HEK293 (cell line): ENCODE data around the gene LYPD3.

Source experiments
- CTCF ChIA-PET: fragments of 350-600 bp; formaldehyde crosslinking; extraction: SDS; loops from one replicate; lab custom pipeline; 2021; ENCODE audit warnings: antibody characterized with exemption; lab: Yijun Ruan, JAX
- POLR2A ChIA-PET: fragments of 300-600 bp; formaldehyde crosslinking; extraction: SDS; loops from one replicate; lab custom pipeline; 2020; ENCODE audit warnings: antibody characterized with exemption, inconsistent platforms; lab: Yijun Ruan, JAX
- H3K27ac ChIP-seq: fragments of 200-500 bp; sonication (Bioruptor generic); 2 replicates; pipeline ENCODE4 v1.5.1; 2014; ENCODE audit warnings: low read depth, low read length, control low read depth, inconsistent platforms; ENCODE audit errors: extremely low read depth
- H3K36me3 ChIP-seq, 2 experiments: fragments of 200-500 bp in 1 of 2; sonication (Bioruptor generic) in 1 of 2; 1 replicate in 1 of 2; 2 replicates in 1 of 2; pipeline ENCODE4 v1.5.1; 2014 to 2017; ENCODE audit warnings: inconsistent platforms in 2 of 2, low read length in 2 of 2; ENCODE audit not compliant: control insufficient read depth in 2 of 2, insufficient read depth in 1 of 2
- H3K4me1 ChIP-seq: fragments of 200-500 bp; sonication (Bioruptor generic); 2 replicates; pipeline ENCODE4 v1.5.1; 2014; ENCODE audit warnings: mild to moderate bottlenecking, low read length, inconsistent platforms; ENCODE audit not compliant: control insufficient read depth, insufficient read depth
- H3K4me3 ChIP-seq: 2 replicates; pipeline ENCODE4 v1.5.1; 2011; ENCODE audit warnings: low read depth, mild to moderate bottlenecking, control low read depth, low read length, moderate library complexity
- H3K9me3 ChIP-seq: fragments of 200-500 bp; sonication (Bioruptor generic); 2 replicates; pipeline ENCODE4 v1.5.1; 2014; ENCODE audit warnings: low read depth, low read length, inconsistent platforms; ENCODE audit not compliant: control insufficient read depth, insufficient read depth
- GLIS2 ChIP-seq: fragments of 450-650 bp; formaldehyde crosslinking; IDR thresholded peaks from 2 replicates; pipeline ENCODE4 v1.5.1; 2016; ENCODE audit warnings: missing biosample characterization, missing genetic modification characterization
- HOXA7 ChIP-seq: sonication (generic); formaldehyde crosslinking; IDR thresholded peaks from 2 replicates; pipeline ENCODE4 v1.8.1; 2022; ENCODE audit warnings: missing genetic modification reagents, borderline replicate concordance
- KLF7 ChIP-seq: fragments of 450-650 bp; formaldehyde crosslinking; IDR thresholded peaks from 2 replicates; pipeline ENCODE4 v1.5.1; 2016; ENCODE audit warnings: missing biosample characterization, missing genetic modification characterization, borderline replicate concordance
- OVOL3 ChIP-seq: fragments of 450-650 bp; formaldehyde crosslinking; IDR thresholded peaks from 2 replicates; pipeline ENCODE4 v1.5.1; 2016; ENCODE audit warnings: missing biosample characterization, missing genetic modification characterization
- PRDM1 ChIP-seq: fragments of 450-650 bp; formaldehyde crosslinking; IDR thresholded peaks from 2 replicates; pipeline ENCODE4; 2016; ENCODE audit warnings: missing biosample characterization, missing genetic modification characterization
- PRDM4 ChIP-seq: fragments of 450-650 bp; formaldehyde crosslinking; IDR thresholded peaks from 2 replicates; pipeline ENCODE4 v1.5.1; 2017; ENCODE audit warnings: missing biosample characterization, missing genetic modification characterization
- SCRT2 ChIP-seq: fragments of 450-650 bp; formaldehyde crosslinking; IDR thresholded peaks from 2 replicates; pipeline ENCODE4 v1.5.1; 2016; ENCODE audit warnings: missing biosample characterization, missing genetic modification characterization
- TCF7L2 ChIP-seq: IDR thresholded peaks from 2 replicates; pipeline ENCODE4 v1.6.1; 2011; ENCODE audit warnings: low read depth, mild to moderate bottlenecking, inconsistent platforms, low read length, moderate library complexity, borderline replicate concordance
- YY2 ChIP-seq: fragments of 450-650 bp; formaldehyde crosslinking; IDR thresholded peaks from 2 replicates; pipeline ENCODE4 v1.5.1; 2016; ENCODE audit warnings: missing biosample characterization, missing genetic modification characterization
- ZBTB1 ChIP-seq: fragments of 450-650 bp; formaldehyde crosslinking; IDR thresholded peaks from 2 replicates; pipeline ENCODE4 v1.5.1; 2016; ENCODE audit warnings: missing biosample characterization, missing genetic modification characterization
- ZBTB44 ChIP-seq: fragments of 450-650 bp; IDR thresholded peaks from 2 replicates; pipeline ENCODE4 v1.5.1; 2018; ENCODE audit warnings: missing biosample characterization, mild to moderate bottlenecking, missing genetic modification characterization
- ZFP41 ChIP-seq: fragments of 450-650 bp; formaldehyde crosslinking; IDR thresholded peaks from 2 replicates; pipeline ENCODE4 v1.5.1; 2016; ENCODE audit warnings: missing biosample characterization, missing genetic modification characterization, borderline replicate concordance
- ZFP69B ChIP-seq: fragments of 450-650 bp; formaldehyde crosslinking; IDR thresholded peaks from 2 replicates; pipeline ENCODE4 v1.5.1; 2016; ENCODE audit warnings: missing biosample characterization, missing genetic modification characterization
- ZNF146 ChIP-seq: fragments of 450-650 bp; formaldehyde crosslinking; IDR thresholded peaks from 2 replicates; pipeline ENCODE4 v1.5.1; 2016; ENCODE audit warnings: missing biosample characterization, missing genetic modification characterization
- ZNF214 ChIP-seq: fragments of 450-650 bp; formaldehyde crosslinking; IDR thresholded peaks from 2 replicates; pipeline ENCODE4 v1.5.1; 2017; ENCODE audit warnings: missing biosample characterization, mild to moderate bottlenecking, missing genetic modification characterization, borderline replicate concordance
- ZNF223 ChIP-seq: fragments of 450-650 bp; formaldehyde crosslinking; IDR thresholded peaks from 2 replicates; pipeline ENCODE4 v1.5.1; 2016; ENCODE audit warnings: missing biosample characterization, missing genetic modification characterization
- ZNF248 ChIP-seq: fragments of 450-650 bp; formaldehyde crosslinking; IDR thresholded peaks from 2 replicates; pipeline ENCODE4 v1.5.1; 2017; ENCODE audit warnings: missing biosample characterization, missing genetic modification characterization
- ZNF292 ChIP-seq: fragments of 450-650 bp; formaldehyde crosslinking; IDR thresholded peaks from 2 replicates; pipeline ENCODE4 v1.5.1; 2016; ENCODE audit warnings: low read depth, missing biosample characterization, missing genetic modification characterization, borderline replicate concordance
- ZNF366 ChIP-seq: fragments of 450-650 bp; formaldehyde crosslinking; conservative IDR thresholded peaks from 2 replicates; pipeline ENCODE4 v1.5.1; 2016; ENCODE audit warnings: missing biosample characterization, missing genetic modification characterization
- ZNF521 ChIP-seq: fragments of 450-650 bp; formaldehyde crosslinking; IDR thresholded peaks from 2 replicates; pipeline ENCODE4 v1.5.1; 2017; ENCODE audit warnings: missing biosample characterization, mild to moderate bottlenecking, missing genetic modification characterization
- ZNF544 ChIP-seq: fragments of 450-650 bp; formaldehyde crosslinking; IDR thresholded peaks from 2 replicates; pipeline ENCODE4 v1.5.0; 2017; ENCODE audit warnings: missing biosample characterization, missing genetic modification characterization
- ZNF596 ChIP-seq: fragments of 450-650 bp; IDR thresholded peaks from 2 replicates; pipeline ENCODE4 v1.5.0; 2018; ENCODE audit warnings: missing biosample characterization, mild to moderate bottlenecking, missing genetic modification characterization, moderate library complexity
- ZNF610 ChIP-seq: fragments of 450-650 bp; formaldehyde crosslinking; IDR thresholded peaks from 2 replicates; pipeline ENCODE4 v1.5.1; 2016; ENCODE audit warnings: missing biosample characterization, missing genetic modification characterization, borderline replicate concordance
- ZNF664 ChIP-seq: fragments of 450-650 bp; formaldehyde crosslinking; IDR thresholded peaks from 2 replicates; pipeline ENCODE4 v1.5.1; 2016; ENCODE audit warnings: missing biosample characterization, missing genetic modification characterization
- ZNF776 ChIP-seq: fragments of 450-650 bp; formaldehyde crosslinking; IDR thresholded peaks from 2 replicates; pipeline ENCODE4 v1.5.0; 2017; ENCODE audit warnings: missing biosample characterization, missing genetic modification characterization, borderline replicate concordance
- ZNF777 ChIP-seq: fragments of 450-650 bp; formaldehyde crosslinking; IDR thresholded peaks from 2 replicates; pipeline ENCODE4 v1.5.1; 2017; ENCODE audit warnings: missing biosample characterization, missing genetic modification characterization, borderline replicate concordance
- ZNF830 ChIP-seq: fragments of 450-650 bp; IDR thresholded peaks from 2 replicates; pipeline ENCODE4 v1.5.0; 2018; ENCODE audit warnings: missing biosample characterization, missing genetic modification characterization, low read depth, mild to moderate bottlenecking, moderate library complexity
- ZSCAN16 ChIP-seq: fragments of 450-650 bp; formaldehyde crosslinking; IDR thresholded peaks from 2 replicates; pipeline ENCODE4 v1.5.1; 2016; ENCODE audit warnings: missing biosample characterization, missing genetic modification characterization
- ZXDB ChIP-seq: fragments of 450-650 bp; formaldehyde crosslinking; IDR thresholded peaks from 2 replicates; pipeline ENCODE4 v1.5.1; 2016; ENCODE audit warnings: missing biosample characterization, missing genetic modification characterization
- TF ChIP-seq, protein P1 (sequence below): fragments of 450-650 bp; formaldehyde crosslinking; IDR thresholded peaks from 2 replicates; pipeline ENCODE4 v1.5.1; 2016; ENCODE audit warnings: missing biosample characterization, missing genetic modification characterization

LYPD3 gene

GRCh38 chr19:43422689-43423066 lies 42.7 kb downstream of the LYPD3 start:
- Histone ChIP-seq H3K9me3 (no peaks in the 10 kb centered on the region; the same call in 1 of the 2 replicates), H3K4me1 (peaks cover 12% of the 10 kb centered on the region), H3K27ac (no peak overlapping the region), H3K36me3 (0 out of 3 replicates have a peak, but pooled peaks cover 0 to 3% of the 10 kb centered on the region in 2 experiments), H3K4me3 (no peak overlapping the region)
- TF ChIP-seq ZNF146 (no peak), ZXDB (tag by site-specific recombination) (no peak), SCRT2 (0 out of 2 replicates have a peak, but pooled peaks have one; percentile 30), ZBTB44 (tag by site-specific recombination) (no peak), OVOL3 (tag by site-specific recombination) (no peak), ZNF596 (no peak), ZNF664 (tag by site-specific recombination) (0 out of 2 replicates have a peak, but pooled peaks have one; percentile 1), TCF7L2 (no peak), ZFP41 (tag by site-specific recombination) (no peak)
- CTCF ChIA-PET = interaction anchor here (0.7 to 12.7 kb wide), 7 partner anchors 12 to 171 kb away, joined by 3 to 217 read pairs (median 4); no protein-coding TSS in a partner anchor
- POLR2A ChIA-PET = no interaction called here

DNA sequence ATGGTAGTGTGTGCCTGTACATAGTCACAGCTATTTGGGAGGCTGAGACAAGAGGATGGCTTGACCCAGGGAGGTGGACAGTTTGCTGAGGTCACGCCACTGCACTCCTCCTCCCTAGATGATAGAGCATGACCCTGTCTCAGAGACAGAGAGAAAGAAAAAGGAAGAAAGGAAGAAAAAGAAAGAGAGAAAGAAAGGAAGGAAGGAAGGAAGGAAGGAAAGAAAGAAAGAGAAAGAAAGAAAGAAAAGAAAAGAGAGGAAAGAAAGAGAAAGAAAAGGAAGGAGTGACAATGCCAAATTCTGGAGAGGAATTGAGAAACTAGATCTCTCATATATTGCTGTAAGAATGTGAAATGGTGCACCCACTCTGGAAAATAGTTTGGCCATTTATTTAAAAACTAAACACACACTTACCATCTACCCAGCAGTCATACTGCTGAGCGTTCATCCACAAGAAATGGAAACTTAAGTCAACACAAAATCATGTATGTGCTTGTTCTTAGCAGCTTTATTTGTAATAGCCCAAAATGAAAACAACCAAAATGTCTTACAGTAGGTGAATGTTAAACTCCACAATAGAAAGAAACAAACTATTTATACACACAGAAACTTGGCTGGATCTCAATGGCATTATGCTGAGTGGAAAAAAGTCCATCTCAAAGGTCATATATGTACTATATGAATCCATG lies 43.3 kb downstream of the LYPD3 start:
- no peaks in the 10 kb centered on the region; the same call in 1 of the 2 replicates for H3K9me3 ChIP-seq
- peaks cover 0 to 3% of the 10 kb centered on the region in 2 experiments; a peak in 1 of 3 replicates for H3K36me3 ChIP-seq
- ChIA-PET CTCF (interaction anchor here (0.6 to 12.7 kb wide), 7 partner anchors 12 to 172 kb away, joined by 3 to 217 read pairs (median 4); no protein-coding TSS in a partner anchor), POLR2A (no interaction called here)
- H3K4me1 ChIP-seq = peaks cover 12% of the 10 kb centered on the region
- H3K4me3 ChIP-seq = no peak overlapping the region
- no peak overlapping the region for H3K27ac ChIP-seq
- TF ChIP-seq ZFP69B (tag by site-specific recombination) (no peak), ZNF777 (tag by site-specific recombination) (no peak; the same call in 1 of the 2 replicates), ZNF292 (tag by site-specific recombination) (no peak), YY2 (tag by site-specific recombination) (no peak), ZNF248 (tag by site-specific recombination) (peak; percentile 55; the same call in 1 of the 2 replicates), GLIS2 (no peak), ZNF214 (tag by site-specific recombination) (no peak), PRDM1 (tag by site-specific recombination) (peak; percentile 87), ZBTB1 (tag by site-specific recombination) (no peak), ZNF544 (peak; percentile 61; the same call in 1 of the 2 replicates), HOXA7 (CRISPR knock-in tag) (no peak), ZSCAN16 (tag by site-specific recombination) (no peak), ZNF664 (tag by site-specific recombination) (peak; percentile 52; the same call in 1 of the 2 replicates), PRDM4 (tag by site-specific recombination) (no peak), ZNF521 (tag by site-specific recombination) (0 out of 2 replicates have a peak, but pooled peaks have one; percentile 59), ZNF223 (no peak), ZNF610 (tag by site-specific recombination) (no peak), ZNF366 (tag by site-specific recombination) (peak; percentile 97), KLF7 (tag by site-specific recombination) (no peak), ZNF830 (tag by site-specific recombination) (no peak), ZNF776 (tag by site-specific recombination) (peak; percentile 82; the same call in 1 of the 2 replicates)
- TF ChIP-seq, protein P1, sequence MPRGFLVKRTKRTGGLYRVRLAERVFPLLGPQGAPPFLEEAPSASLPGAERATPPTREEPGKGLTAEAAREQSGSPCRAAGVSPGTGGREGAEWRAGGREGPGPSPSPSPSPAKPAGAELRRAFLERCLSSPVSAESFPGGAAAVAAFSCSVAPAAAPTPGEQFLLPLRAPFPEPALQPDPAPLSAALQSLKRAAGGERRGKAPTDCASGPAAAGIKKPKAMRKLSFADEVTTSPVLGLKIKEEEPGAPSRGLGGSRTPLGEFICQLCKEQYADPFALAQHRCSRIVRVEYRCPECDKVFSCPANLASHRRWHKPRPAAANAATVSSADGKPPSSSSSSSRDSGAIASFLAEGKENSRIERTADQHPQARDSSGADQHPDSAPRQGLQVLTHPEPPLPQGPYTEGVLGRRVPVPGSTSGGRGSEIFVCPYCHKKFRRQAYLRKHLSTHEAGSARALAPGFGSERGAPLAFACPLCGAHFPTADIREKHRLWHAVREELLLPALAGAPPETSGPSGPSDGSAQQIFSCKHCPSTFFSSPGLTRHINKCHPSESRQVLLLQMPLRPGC (tag by site-specific recombination) = no peak
